Activated T-cell treated with anti-CD3 and anti-CD28 coated beads, Interleukin-2, amount 50 U/mL, for 4 hours (primary cell): Measurements from ENCODE around the gene LIMS3. TPM values are rescaled to one million over a fixed set of nuclear protein-coding genes. Genes with fewer than 3 reads are reported as not detected.
"Not testable (repeated sequence)": the region's sequence is repeated elsewhere in the genome, so short reads cannot be mapped to it uniquely, and the experiment has no call there.

Source experiments
- ATAC-seq, 2 donors: fragments of 200-7000 bp; cut with Tn5 transposase; one replicate each; pipeline ENCODE4 v1.10.0; 2021
- DNase-seq: peaks from one replicate; pipeline ENCODE4 v3.0.0-alpha.2; 2020
- H3K27me3 Mint-ChIP-seq: one replicate; pipeline ENCODE4 v1.8.0; 2021; ENCODE audit warnings: low read depth, mixed read lengths
- H3K36me3 Mint-ChIP-seq: one replicate; pipeline ENCODE4 v1.8.0; 2022; ENCODE audit warnings: mixed read lengths; ENCODE audit not compliant: insufficient read depth
- H3K4me1 Mint-ChIP-seq: one replicate; pipeline ENCODE4 v1.8.0; 2021; ENCODE audit warnings: low read depth, mixed read lengths
- H3K4me3 Mint-ChIP-seq: one replicate; pipeline ENCODE4 v1.8.0; 2021; ENCODE audit warnings: mild to moderate bottlenecking, moderate library complexity, mixed read lengths
- H3K9me3 Mint-ChIP-seq: one replicate; pipeline ENCODE4 v1.8.0; 2021; ENCODE audit warnings: mixed read lengths
- total RNA-seq, 3 donors: library from RNA; stranded (reverse); gene quantifications; one replicate each; pipeline ENCODE4 v1.2.1, GENCODE V29; 2021

The LIMS3 gene
- total RNA-seq, 3 donors from 2014 or later: 0.16 to 1.2 (median 0.57) TPM

GRCh38 chr2:109910789-109911188 is 12.3 kb downstream of the LIMS3 start:
- not testable (repeated sequence) for H3K4me1 Mint-ChIP-seq, DNase-seq, H3K9me3 Mint-ChIP-seq, H3K36me3 Mint-ChIP-seq, ATAC-seq, H3K4me3 Mint-ChIP-seq, H3K27me3 Mint-ChIP-seq

GRCh38 chr2:109913911-109914310 is 15.4 kb downstream of the LIMS3 start:
- not testable (repeated sequence) for H3K4me1 Mint-ChIP-seq, H3K9me3 Mint-ChIP-seq, ATAC-seq, H3K36me3 Mint-ChIP-seq, H3K4me3 Mint-ChIP-seq, H3K27me3 Mint-ChIP-seq, DNase-seq

- H3K4me3 Mint-ChIP-seq, ATAC-seq, H3K9me3 Mint-ChIP-seq, H3K4me1 Mint-ChIP-seq, DNase-seq, H3K36me3 Mint-ChIP-seq, H3K27me3 Mint-ChIP-seq: not testable (repeated sequence)
These were observed 16.1 kb downstream of the LIMS3 start for GRCh38 chr2:109914552-109914951.

GRCh38 chr2:109915830-109916229 is 17.3 kb downstream of the LIMS3 start:
- ATAC-seq, DNase-seq, H3K27me3 Mint-ChIP-seq, H3K4me3 Mint-ChIP-seq, H3K4me1 Mint-ChIP-seq, H3K36me3 Mint-ChIP-seq, H3K9me3 Mint-ChIP-seq: not testable (repeated sequence)

- H3K4me3 Mint-ChIP-seq, H3K36me3 Mint-ChIP-seq, H3K27me3 Mint-ChIP-seq, H3K9me3 Mint-ChIP-seq, ATAC-seq, H3K4me1 Mint-ChIP-seq, DNase-seq: not testable (repeated sequence)
These were observed 21.7 kb downstream of the LIMS3 start for GRCh38 chr2:109920162-109920561.

GRCh38 chr2:109921543-109922384 is 23.3 kb downstream of the LIMS3 start:
- not testable (repeated sequence) for H3K4me1 Mint-ChIP-seq, H3K9me3 Mint-ChIP-seq, DNase-seq, H3K27me3 Mint-ChIP-seq, H3K36me3 Mint-ChIP-seq, ATAC-seq, H3K4me3 Mint-ChIP-seq

GRCh38 chr2:109924481-109924880 is 26.0 kb downstream of the LIMS3 start:
- not testable (repeated sequence) for H3K4me3 Mint-ChIP-seq

GRCh38 chr2:109927803-109928202 is 29.3 kb downstream of the LIMS3 start:
- not testable (repeated sequence) for H3K9me3 Mint-ChIP-seq, DNase-seq, H3K27me3 Mint-ChIP-seq, H3K36me3 Mint-ChIP-seq, H3K4me3 Mint-ChIP-seq, H3K4me1 Mint-ChIP-seq, ATAC-seq

More at GRCh38 chr2:109924481-109924880, 26.0 kb downstream of the LIMS3 start:
- not testable (repeated sequence) for H3K9me3 Mint-ChIP-seq, ATAC-seq, DNase-seq, H3K4me1 Mint-ChIP-seq, H3K36me3 Mint-ChIP-seq, H3K27me3 Mint-ChIP-seq

- H3K4me1 Mint-ChIP-seq, H3K4me3 Mint-ChIP-seq, H3K9me3 Mint-ChIP-seq, DNase-seq, ATAC-seq, H3K36me3 Mint-ChIP-seq, H3K27me3 Mint-ChIP-seq: not testable (repeated sequence)
These were observed 30.7 kb downstream of the LIMS3 start for GRCh38 chr2:109929222-109929621.

- not testable (repeated sequence) for H3K27me3 Mint-ChIP-seq, H3K4me1 Mint-ChIP-seq, H3K4me3 Mint-ChIP-seq, H3K9me3 Mint-ChIP-seq, DNase-seq, H3K36me3 Mint-ChIP-seq, ATAC-seq
These were observed 38.0 kb downstream of the LIMS3 start for GRCh38 chr2:109936534-109936933.

GRCh38 chr2:109945362-109945761 is 46.9 kb downstream of the LIMS3 start:
- H3K4me1 Mint-ChIP-seq, DNase-seq, H3K9me3 Mint-ChIP-seq, H3K27me3 Mint-ChIP-seq, H3K36me3 Mint-ChIP-seq, H3K4me3 Mint-ChIP-seq, ATAC-seq: not testable (repeated sequence)

- not testable (repeated sequence) for H3K4me3 Mint-ChIP-seq, H3K36me3 Mint-ChIP-seq, H3K9me3 Mint-ChIP-seq, H3K27me3 Mint-ChIP-seq, H3K4me1 Mint-ChIP-seq, DNase-seq
- ATAC-seq: peak; percentile 61 to 70
These were observed 48.9 kb downstream of the LIMS3 start for GRCh38 chr2:109947262-109947958.

- not testable (repeated sequence) for DNase-seq, H3K4me3 Mint-ChIP-seq, H3K4me1 Mint-ChIP-seq, H3K9me3 Mint-ChIP-seq, H3K27me3 Mint-ChIP-seq, H3K36me3 Mint-ChIP-seq
- ATAC-seq: peak; percentile 23 to 70
These were observed 49.6 kb downstream of the LIMS3 start for GRCh38 chr2:109947959-109948520.

GRCh38 chr2:109950146-109950843 is 51.8 kb downstream of the LIMS3 start:
- not testable (repeated sequence) for H3K27me3 Mint-ChIP-seq, H3K4me3 Mint-ChIP-seq, DNase-seq, H3K36me3 Mint-ChIP-seq, ATAC-seq, H3K4me1 Mint-ChIP-seq, H3K9me3 Mint-ChIP-seq
